H9 (cell line): ENCODE measurements around the gene OARD1. TPM values are rescaled to one million over a fixed set of nuclear protein-coding genes. Genes with fewer than 3 reads are reported as not detected.

Experiments
- DNase-seq: peaks from one replicate; pipeline ENCODE4 v3.0.0-alpha.2; 2017
- H2AFZ ChIP-seq: one replicate; pipeline ENCODE4 v1.6.1; 2013; ENCODE audit warnings: mild to moderate bottlenecking, low read length, control low read depth, moderate library complexity
- H2AK5ac ChIP-seq: 2 replicates; pipeline ENCODE4 v1.6.1; 2013; ENCODE audit warnings: low read length, control low read depth, mixed read lengths; ENCODE audit not compliant: insufficient read length
- H2BK120ac ChIP-seq: one replicate; pipeline ENCODE4 v1.6.1; 2013; ENCODE audit warnings: low read depth, mild to moderate bottlenecking, low read length, control low read depth, inconsistent platforms; ENCODE audit not compliant: poor library complexity, severe bottlenecking
- H2BK12ac ChIP-seq: 2 replicates; pipeline ENCODE4 v1.6.1; 2013; ENCODE audit warnings: low read length, control low read depth, mixed read lengths, low read depth; ENCODE audit not compliant: insufficient read length
- H2BK15ac ChIP-seq: 2 replicates; pipeline ENCODE4 v1.6.1; 2013; ENCODE audit warnings: low read depth, low read length, control low read depth
- H2BK20ac ChIP-seq: one replicate; pipeline ENCODE4 v1.6.1; 2013; ENCODE audit warnings: low read depth, mild to moderate bottlenecking, low read length, control low read depth, inconsistent platforms; ENCODE audit not compliant: poor library complexity, severe bottlenecking
- H2BK5ac ChIP-seq: 2 replicates; pipeline ENCODE4 v1.6.1; 2013; ENCODE audit warnings: low read length, control low read depth, mixed read lengths; ENCODE audit not compliant: insufficient read length
- H3K14ac ChIP-seq: 2 replicates; pipeline ENCODE4 v1.6.1; 2013; ENCODE audit warnings: low read length, control low read depth; ENCODE audit not compliant: insufficient read depth
- H3K18ac ChIP-seq: 2 replicates; pipeline ENCODE4 v1.6.1; 2013; ENCODE audit warnings: low read depth, mild to moderate bottlenecking, mixed read lengths, low read length, control low read depth; ENCODE audit not compliant: insufficient read length
- H3K23ac ChIP-seq: 2 replicates; pipeline ENCODE4 v1.6.1; 2013; ENCODE audit warnings: low read length, control low read depth, mixed read lengths, low read depth; ENCODE audit not compliant: insufficient read length
- H3K23me2 ChIP-seq: 2 replicates; pipeline ENCODE4 v1.6.1; 2013; ENCODE audit warnings: low read depth, mild to moderate bottlenecking, mixed read lengths, low read length, control low read depth; ENCODE audit not compliant: insufficient read length, poor library complexity, severe bottlenecking
- H3K27ac ChIP-seq: 2 replicates; pipeline ENCODE4 v1.5.1; 2013; ENCODE audit warnings: low read length, control low read depth, mixed read lengths, low read depth; ENCODE audit not compliant: insufficient read length
- H3K27me3 ChIP-seq: 2 replicates; pipeline ENCODE4 v1.6.1; 2013; ENCODE audit warnings: low read length, control low read depth, inconsistent platforms; ENCODE audit not compliant: insufficient read depth
- H3K4ac ChIP-seq: 2 replicates; pipeline ENCODE4 v1.6.1; 2013; ENCODE audit warnings: low read depth, mild to moderate bottlenecking, control low read depth, inconsistent platforms, low read length, moderate library complexity
- H3K4me1 ChIP-seq: 2 replicates; pipeline ENCODE4 v1.6.1; 2013; ENCODE audit warnings: low read length, control low read depth, inconsistent platforms; ENCODE audit not compliant: insufficient read depth
- H3K4me2 ChIP-seq: 2 replicates; pipeline ENCODE4 v1.6.1; 2013; ENCODE audit warnings: low read length, control low read depth, mixed read lengths; ENCODE audit not compliant: insufficient read length, insufficient read depth
- H3K56ac ChIP-seq: 2 replicates; pipeline ENCODE4 v1.6.1; 2013; ENCODE audit warnings: low read depth, mild to moderate bottlenecking, mixed read lengths, low read length, control low read depth; ENCODE audit not compliant: insufficient read length
- H3K79me1 ChIP-seq: 2 replicates; pipeline ENCODE4 v1.6.1; 2013; ENCODE audit warnings: low read depth, mild to moderate bottlenecking, moderate library complexity, low read length, control low read depth, inconsistent platforms; ENCODE audit not compliant: insufficient read depth, poor library complexity, severe bottlenecking
- H3K79me2 ChIP-seq: 2 replicates; pipeline ENCODE4 v1.6.1; 2013; ENCODE audit warnings: low read length, control low read depth, inconsistent platforms; ENCODE audit not compliant: insufficient read depth
- H3K9ac ChIP-seq: 2 replicates; pipeline ENCODE4 v1.6.1; 2013; ENCODE audit warnings: low read length, control low read depth, mixed read lengths; ENCODE audit not compliant: insufficient read length; ENCODE audit errors: extremely low read depth
- H3K9me3 ChIP-seq: one replicate; pipeline ENCODE4 v1.6.1; 2013; ENCODE audit warnings: low read depth, low read length, inconsistent platforms; ENCODE audit not compliant: control insufficient read depth
- H3T11ph ChIP-seq: one replicate; pipeline ENCODE4 v1.6.1; 2013; ENCODE audit warnings: mild to moderate bottlenecking, low read length, control low read depth, inconsistent platforms
- H4K20me1 ChIP-seq: one replicate; pipeline ENCODE4 v1.6.1; 2013; ENCODE audit not compliant: control insufficient read depth, insufficient read length, insufficient read depth
- H4K5ac ChIP-seq: 2 replicates; pipeline ENCODE4 v1.6.1; 2013; ENCODE audit warnings: low read depth, mild to moderate bottlenecking, mixed read lengths, low read length, control low read depth; ENCODE audit not compliant: insufficient read length
- H4K8ac ChIP-seq: replicated peaks from 2 replicates; pipeline ENCODE4 v1.6.1; 2013; ENCODE audit warnings: low read length, control low read depth, mixed read lengths, low read depth; ENCODE audit not compliant: insufficient read length
- H4K91ac ChIP-seq: 2 replicates; pipeline ENCODE4 v1.6.1; 2013; ENCODE audit warnings: low read depth, mild to moderate bottlenecking, moderate library complexity, mixed read lengths, low read length, control low read depth; ENCODE audit not compliant: insufficient read length
- H3K27ac Mint-ChIP-seq, 3 experiments: 2 replicates in 2 of 3; 3 replicates in 1 of 3; pipeline ENCODE4 v1.8.0; 2020 to 2021; ENCODE audit warnings: mixed read lengths in 3 of 3, mild to moderate bottlenecking in 1 of 3, moderate library complexity in 1 of 3
- H3K27me3 Mint-ChIP-seq: 2 replicates; pipeline ENCODE4 v1.8.0; 2021; ENCODE audit warnings: low read depth, mild to moderate bottlenecking, moderate library complexity, mixed read lengths
- H3K36me3 Mint-ChIP-seq, 3 experiments: 2 replicates in 2 of 3; 3 replicates in 1 of 3; pipeline ENCODE4 v1.8.0; 2020 to 2021; ENCODE audit warnings: low read depth in 3 of 3, mixed read lengths in 3 of 3; ENCODE audit not compliant: insufficient read depth in 1 of 3
- H3K4me1 Mint-ChIP-seq, 2 experiments: 2 replicates each; pipeline ENCODE4 v1.8.0; 2020; ENCODE audit warnings: mixed read lengths in 2 of 2
- H3K4me3 Mint-ChIP-seq, 2 experiments: 2 replicates in 1 of 2; 3 replicates in 1 of 2; pipeline ENCODE4 v1.8.0; 2020 to 2021; ENCODE audit warnings: mild to moderate bottlenecking in 2 of 2, mixed read lengths in 2 of 2, moderate library complexity in 1 of 2
- H3K9me3 Mint-ChIP-seq, 2 experiments: 2 replicates in 1 of 2; 3 replicates in 1 of 2; pipeline ENCODE4 v1.8.0; 2020; ENCODE audit warnings: mild to moderate bottlenecking in 2 of 2, mixed read lengths in 2 of 2, moderate library complexity in 1 of 2
- WGBS: extraction: QIAGEN DNeasy Blood & Tissue Kit; methylation state at CpG from one replicate; pipeline ENCODE4 v1.1.7; 2013; ENCODE audit warnings: missing lambda C conversion rate, low lambda C conversion rate, mixed read lengths; ENCODE audit not compliant: insufficient read length; ENCODE audit errors: extremely low coverage; 5-methylcytosine and 5-hydroxymethylcytosine counted together
- total RNA-seq: library from RNA; stranded (reverse); gene quantifications from 2 replicates; pipeline ENCODE4 v1.2.1, GENCODE V29; 2021
- TF ChIP-seq, protein P1 (sequence below): fragments of 200-600 bp; sonication (generic); conservative IDR thresholded peaks from 3 replicates; pipeline ENCODE4 v1.8.0; 2021; ENCODE audit warnings: antibody characterized with exemption, mild to moderate bottlenecking

Gene OARD1
- total RNA-seq, 1 experiment from 2014 or later = 36.6 TPM

- no peak overlapping the region for H4K91ac ChIP-seq
- no peaks in the 10 kb centered on the region for H3K79me2 ChIP-seq
- H2BK20ac ChIP-seq = no peak overlapping the region
- Mint-ChIP-seq H3K4me1 (peaks cover 11 to 15% of the 10 kb centered on the region in 2 experiments), H3K27me3 (no peaks in the 10 kb centered on the region), H3K9me3 (no peaks in the 10 kb centered on the region), H3K27ac (no peak overlapping the region), H3K36me3 (peaks cover 2 to 47% (median 41%) of the 10 kb centered on the region in 3 experiments; a peak in 5 of 7 replicates), H3K4me3 (no peak overlapping the region; a peak in 1 of 5 replicates)
- no peak overlapping the region for H4K5ac ChIP-seq
- no peak overlapping the region for H2AK5ac ChIP-seq
- DNase-seq = peak; percentile 56
- H3K4me1 ChIP-seq = no peaks in the 10 kb centered on the region
- no peaks in the 10 kb centered on the region for H3K9me3 ChIP-seq
- no peaks in the 10 kb centered on the region for H3K23me2 ChIP-seq
- H2BK12ac ChIP-seq = no peak overlapping the region
- no peak overlapping the region for H2BK15ac ChIP-seq
- no peaks in the 10 kb centered on the region for H4K20me1 ChIP-seq
- no peak overlapping the region for H2BK120ac ChIP-seq
- no peak overlapping the region for H2BK5ac ChIP-seq
- no peak overlapping the region for H3K9ac ChIP-seq
- no peak overlapping the region for H3K4ac ChIP-seq
- no peak overlapping the region for H4K8ac ChIP-seq
- no peak overlapping the region for H3K4me2 ChIP-seq
- no peak overlapping the region for H3T11ph ChIP-seq
- H3K18ac ChIP-seq = no peak overlapping the region
- TF ChIP-seq, protein P1, sequence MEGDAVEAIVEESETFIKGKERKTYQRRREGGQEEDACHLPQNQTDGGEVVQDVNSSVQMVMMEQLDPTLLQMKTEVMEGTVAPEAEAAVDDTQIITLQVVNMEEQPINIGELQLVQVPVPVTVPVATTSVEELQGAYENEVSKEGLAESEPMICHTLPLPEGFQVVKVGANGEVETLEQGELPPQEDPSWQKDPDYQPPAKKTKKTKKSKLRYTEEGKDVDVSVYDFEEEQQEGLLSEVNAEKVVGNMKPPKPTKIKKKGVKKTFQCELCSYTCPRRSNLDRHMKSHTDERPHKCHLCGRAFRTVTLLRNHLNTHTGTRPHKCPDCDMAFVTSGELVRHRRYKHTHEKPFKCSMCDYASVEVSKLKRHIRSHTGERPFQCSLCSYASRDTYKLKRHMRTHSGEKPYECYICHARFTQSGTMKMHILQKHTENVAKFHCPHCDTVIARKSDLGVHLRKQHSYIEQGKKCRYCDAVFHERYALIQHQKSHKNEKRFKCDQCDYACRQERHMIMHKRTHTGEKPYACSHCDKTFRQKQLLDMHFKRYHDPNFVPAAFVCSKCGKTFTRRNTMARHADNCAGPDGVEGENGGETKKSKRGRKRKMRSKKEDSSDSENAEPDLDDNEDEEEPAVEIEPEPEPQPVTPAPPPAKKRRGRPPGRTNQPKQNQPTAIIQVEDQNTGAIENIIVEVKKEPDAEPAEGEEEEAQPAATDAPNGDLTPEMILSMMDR = peak; percentile 90
- H3K79me1 ChIP-seq = no peaks in the 10 kb centered on the region
- H3K23ac ChIP-seq = no peak overlapping the region
- H3K27me3 ChIP-seq = no peaks in the 10 kb centered on the region
- WGBS = no CpG with 5 or more reads among the region's 3 CpGs
- H3K14ac ChIP-seq = no peak overlapping the region
- no peak overlapping the region for H2AFZ ChIP-seq
- no peak overlapping the region for H3K27ac ChIP-seq
- H3K56ac ChIP-seq = no peak overlapping the region
Measured at GRCh38 chr6:41066867-41067304, 5.3 kb downstream of the OARD1 start.
